HG03571 (cell line): ENCODE measurements around the gene AGMO.

ENCODE experiments used
- ATAC-seq: cut with Tn5 transposase; IDR thresholded peaks from one replicate; pipeline ENCODE4 v1.9.1; 2021; ENCODE audit not compliant: unreplicated experiment

The AGMO gene

GRCh38 chr7:15504351-15504750 lies 57.5 kb downstream of the AGMO start:
- no peak for ATAC-seq

GRCh38 chr7:15503603-15504290 lies 58.1 kb downstream of the AGMO start:
- no peak for ATAC-seq

- ATAC-seq = no peak
These were observed 63.4 kb downstream of the AGMO start for GRCh38 chr7:15498465-15498864.

DNA sequence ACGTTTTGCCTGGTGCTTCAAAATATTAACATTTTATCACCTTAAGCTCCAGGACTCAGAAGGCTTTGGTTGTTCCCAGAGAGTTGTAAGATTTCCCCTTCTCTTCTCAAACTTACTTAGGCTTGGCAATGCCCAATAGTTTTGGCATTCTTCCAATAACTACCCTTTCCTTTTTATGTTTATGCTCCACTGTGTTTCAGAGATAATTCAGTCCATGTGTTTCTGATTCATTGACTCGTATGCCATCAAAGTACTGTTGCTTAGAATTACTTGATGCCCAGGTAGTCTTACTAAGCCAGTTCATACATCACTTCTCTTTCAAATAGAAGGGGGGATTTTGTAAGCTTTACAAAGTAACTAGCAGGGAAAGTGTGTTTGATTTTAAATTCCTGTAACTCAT lies 66.6 kb downstream of the AGMO start:
- no peak for ATAC-seq

DNA sequence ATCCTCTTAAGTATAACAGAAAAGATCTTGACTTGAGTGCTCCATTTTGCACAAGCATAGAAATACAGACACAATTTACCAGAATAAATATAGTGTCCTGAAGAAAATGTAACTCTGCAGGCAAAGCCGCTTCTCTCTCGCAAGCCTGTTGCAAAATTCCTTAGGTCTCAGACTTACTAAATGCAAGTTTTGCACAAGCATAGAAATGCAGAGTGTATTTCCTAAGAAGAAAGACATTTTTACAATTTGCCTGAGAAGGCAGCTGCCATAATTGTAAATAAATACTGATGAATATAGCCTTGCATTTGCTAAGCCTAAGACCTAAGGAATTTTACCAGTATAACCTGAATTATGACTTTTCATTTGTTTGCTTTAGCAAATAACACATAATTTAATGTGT lies 67.1 kb downstream of the AGMO start:
- ATAC-seq = no peak

GRCh38 chr7:15491361-15491760 lies 70.5 kb downstream of the AGMO start:
- ATAC-seq = no peak

GRCh38 chr7:15490291-15490690 lies 71.5 kb downstream of the AGMO start:
- ATAC-seq = no peak

DNA sequence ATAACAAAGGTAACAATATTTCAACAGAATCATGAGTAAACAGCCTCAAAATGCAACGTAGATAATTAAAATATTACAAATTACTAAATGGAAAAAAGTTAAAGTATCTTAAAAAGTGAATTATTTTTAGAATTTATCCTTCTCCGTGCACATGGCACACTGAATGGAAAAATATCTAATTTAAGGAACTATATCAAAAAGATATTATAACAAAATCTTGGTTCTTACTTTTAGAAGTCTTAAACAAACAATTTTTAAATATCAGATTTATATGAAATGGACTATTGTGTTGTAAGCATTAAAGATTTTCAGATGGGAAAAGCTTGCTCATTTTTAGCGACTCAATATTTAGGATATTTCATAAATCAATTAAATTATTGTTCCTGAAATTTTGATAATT lies 72.0 kb downstream of the AGMO start:
- no peak for ATAC-seq

- no peak for ATAC-seq
These were observed 72.4 kb downstream of the AGMO start for GRCh38 chr7:15489383-15489782.

DNA sequence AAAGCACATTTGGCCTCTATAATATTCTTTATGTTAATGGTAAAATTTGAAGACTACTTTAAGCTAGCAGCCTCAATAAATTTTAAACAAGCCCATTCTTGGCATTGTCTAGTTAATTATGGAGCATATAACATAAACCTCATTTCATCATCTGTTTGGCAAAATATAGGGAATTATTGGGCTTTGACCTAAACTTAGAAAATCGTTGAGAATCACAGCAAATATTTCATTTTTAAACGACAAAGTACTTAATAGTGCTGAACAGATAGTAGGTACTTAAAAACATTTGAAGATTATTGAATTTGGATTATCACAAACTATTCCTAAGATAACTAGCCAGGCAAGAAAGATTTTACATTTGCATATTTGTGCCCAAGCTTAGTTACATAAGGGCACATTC lies 73.4 kb downstream of the AGMO start:
- ATAC-seq = no peak

DNA sequence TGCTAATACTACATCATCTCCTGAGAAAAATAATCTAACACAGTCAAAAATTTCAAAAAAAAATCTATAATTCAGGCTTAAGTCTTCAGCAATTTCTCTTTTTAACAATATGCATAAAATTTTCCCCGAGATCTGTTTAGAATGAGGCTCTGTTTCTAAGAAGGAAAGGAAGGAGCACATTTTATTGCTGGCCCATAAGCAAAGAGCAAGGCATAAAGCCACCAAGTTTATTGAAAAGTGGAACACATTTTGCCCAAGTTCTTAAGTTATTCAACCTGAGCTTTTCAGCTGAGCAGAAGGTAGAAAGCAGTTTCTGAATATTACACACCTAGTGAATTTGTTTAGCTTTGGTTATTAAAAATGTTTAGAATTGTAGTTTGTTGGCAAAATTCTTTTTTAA lies 73.9 kb downstream of the AGMO start:
- ATAC-seq = no peak

GRCh38 chr7:15485998-15486397 lies 75.8 kb downstream of the AGMO start:
- ATAC-seq = no peak

- ATAC-seq = no peak
These were observed 76.4 kb downstream of the AGMO start for GRCh38 chr7:15485431-15485830.

DNA sequence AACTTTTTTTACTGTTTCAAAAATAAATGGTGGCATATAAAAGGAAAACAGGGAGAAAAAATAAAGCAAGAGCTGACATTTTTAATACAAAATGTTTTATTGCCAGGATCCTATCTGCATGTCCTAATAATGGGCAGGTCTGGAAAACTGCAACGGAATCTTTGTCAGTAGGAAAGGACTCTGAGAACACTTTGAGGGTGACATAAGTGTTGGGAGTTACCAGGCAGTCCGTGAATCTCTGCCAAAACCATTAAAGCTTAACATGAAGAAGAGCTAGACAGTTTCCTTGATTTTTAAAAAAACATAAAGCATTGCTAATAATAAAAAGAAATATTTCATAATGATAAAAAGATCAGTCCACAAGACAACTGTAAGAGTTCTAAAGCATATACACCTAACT lies 80.7 kb downstream of the AGMO start:
- ATAC-seq = no peak

GRCh38 chr7:15478401-15478800 lies 83.4 kb downstream of the AGMO start:
- no peak for ATAC-seq

DNA sequence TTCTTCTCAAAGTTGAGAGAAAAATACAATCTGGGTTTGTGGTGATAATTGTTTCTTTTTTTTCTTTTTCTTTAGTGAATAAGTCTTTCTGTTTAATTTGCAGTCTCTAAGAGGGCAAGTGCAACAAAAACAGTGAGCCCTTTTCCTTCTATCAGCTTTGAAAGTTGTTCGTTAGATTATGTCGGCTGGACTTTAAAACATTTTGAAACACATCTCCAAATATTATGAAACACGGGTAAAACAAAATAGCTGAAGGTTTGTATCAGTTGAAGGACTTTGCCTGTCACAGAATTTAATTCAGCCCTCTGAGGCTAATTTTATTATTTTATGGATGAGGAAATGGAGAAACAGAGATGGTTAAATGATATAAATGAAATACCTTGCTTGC lies 85.3 kb downstream of the AGMO start:
- ATAC-seq = no peak

DNA sequence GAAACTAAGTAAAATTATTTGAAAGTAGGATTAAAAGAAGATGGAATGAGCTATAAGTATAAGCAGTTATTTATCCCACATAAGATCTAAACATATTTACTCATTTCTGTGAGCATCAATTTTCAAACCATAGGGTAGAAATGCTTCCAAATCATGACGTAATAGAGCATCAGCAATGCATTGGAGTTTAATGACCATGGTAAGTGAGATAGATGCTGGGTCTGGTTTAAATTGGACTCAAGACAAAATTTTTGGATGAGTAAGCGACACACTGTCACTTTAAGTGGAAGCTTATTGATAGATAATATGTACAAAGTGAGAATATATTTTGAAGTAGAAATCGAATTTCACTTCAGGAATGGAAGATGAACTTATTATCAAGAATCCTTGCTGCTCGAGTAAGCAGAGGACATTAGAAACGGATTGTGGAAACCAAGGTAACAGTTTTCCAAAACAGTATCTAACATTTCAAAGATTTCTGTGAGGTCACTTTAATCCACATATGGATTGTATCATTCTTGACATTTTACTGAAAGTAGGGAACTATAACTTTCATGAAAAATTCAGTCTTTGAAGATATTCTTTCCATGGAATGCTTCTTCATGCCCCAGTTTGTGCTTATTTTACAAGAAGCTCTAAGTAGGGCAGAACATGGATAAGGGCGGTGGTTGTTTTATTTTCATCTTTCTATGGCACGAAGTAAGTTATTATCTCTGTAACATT lies 85.8 kb downstream of the AGMO start:
- ATAC-seq = no peak

DNA sequence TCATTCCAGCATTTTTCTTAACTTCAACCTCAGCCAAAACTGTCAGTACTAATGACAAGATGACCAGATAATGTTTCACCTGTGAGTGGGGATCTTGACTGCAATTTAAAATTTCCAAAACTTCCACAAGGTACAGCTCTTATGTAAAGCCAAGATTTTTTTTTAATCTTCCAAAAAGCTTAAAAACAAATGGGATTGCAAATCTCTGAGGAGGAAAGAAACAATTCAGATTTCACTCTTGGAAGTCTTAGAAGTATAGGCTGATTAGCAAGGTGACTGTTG lies 90.2 kb downstream of the AGMO start:
- ATAC-seq = no peak

DNA sequence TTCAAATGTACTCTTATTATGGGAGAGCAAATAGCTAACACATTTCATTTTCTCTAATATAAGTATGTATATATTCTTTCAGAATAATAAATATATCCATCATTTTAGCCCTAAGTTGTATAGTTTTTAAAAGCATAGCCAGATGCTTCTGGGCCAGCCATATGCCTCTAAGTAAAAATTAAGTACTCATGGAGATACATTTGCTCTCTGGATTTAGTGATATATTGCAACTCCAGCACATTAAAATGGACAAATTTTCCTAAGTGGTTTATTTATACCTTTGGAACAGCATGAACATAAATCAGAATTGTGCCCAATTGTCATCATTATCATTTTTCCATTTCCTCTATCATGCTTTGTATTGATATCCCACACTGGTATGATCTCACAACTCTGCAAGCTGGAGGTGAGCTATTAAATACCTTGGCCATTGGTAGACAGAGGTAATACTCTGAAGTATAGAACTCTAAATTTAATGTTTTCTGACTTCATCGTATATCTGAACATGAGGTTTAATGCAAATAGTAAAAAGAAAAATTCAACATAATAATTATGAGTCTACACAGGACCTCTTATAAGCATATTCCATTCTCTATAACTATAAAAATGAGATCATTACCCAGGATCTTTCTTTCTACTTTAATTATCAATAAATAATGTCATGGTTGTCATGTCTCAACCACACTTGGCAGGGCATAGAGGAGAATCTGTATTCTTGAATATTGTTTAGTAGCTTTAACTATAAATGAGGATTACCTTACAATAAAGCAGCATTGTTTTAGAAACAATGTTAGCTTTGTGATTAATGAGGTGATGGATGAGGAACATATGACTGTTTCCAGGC lies 90.8 kb downstream of the AGMO start:
- ATAC-seq = no peak

DNA sequence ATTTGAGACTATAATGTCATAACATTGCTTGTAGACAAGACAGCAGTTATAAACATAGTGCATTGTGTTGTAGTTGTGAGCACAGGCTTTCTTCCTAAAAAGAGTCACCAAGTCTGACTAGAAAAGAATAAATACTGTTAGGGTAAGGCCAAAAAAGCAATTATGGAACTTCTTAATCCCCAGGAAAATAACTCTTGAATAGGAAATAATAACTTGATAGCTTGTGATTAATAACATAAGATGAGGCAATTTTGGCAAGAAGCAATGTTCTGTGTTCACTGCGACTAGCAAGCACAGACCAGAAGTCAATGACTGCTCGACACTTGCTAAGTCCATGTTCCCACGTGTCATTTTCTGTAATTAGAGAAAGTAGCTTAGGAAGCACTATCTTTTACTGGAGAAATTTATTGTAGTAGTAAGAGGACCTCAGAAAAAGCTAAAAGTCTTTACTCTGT lies 97.1 kb downstream of the AGMO start:
- ATAC-seq = no peak

- no peak for ATAC-seq
These were observed 97.8 kb downstream of the AGMO start for GRCh38 chr7:15463801-15464666.
